Stimulated activated CD4-positive, alpha-beta T cell treated with anti-CD3 and anti-CD28 coated beads, Interleukin-4, amount 100 ng/mL, for 24 hours (primary cell): ENCODE data around the gene SCN3B.
A peak's percentile ranks its signal among the peaks of the same experiment; 100 is the strongest.

Experiments used
- DNase-seq: peaks from one replicate; pipeline ENCODE4 v3.0.0-alpha.2; 2020

The SCN3B gene

DNA sequence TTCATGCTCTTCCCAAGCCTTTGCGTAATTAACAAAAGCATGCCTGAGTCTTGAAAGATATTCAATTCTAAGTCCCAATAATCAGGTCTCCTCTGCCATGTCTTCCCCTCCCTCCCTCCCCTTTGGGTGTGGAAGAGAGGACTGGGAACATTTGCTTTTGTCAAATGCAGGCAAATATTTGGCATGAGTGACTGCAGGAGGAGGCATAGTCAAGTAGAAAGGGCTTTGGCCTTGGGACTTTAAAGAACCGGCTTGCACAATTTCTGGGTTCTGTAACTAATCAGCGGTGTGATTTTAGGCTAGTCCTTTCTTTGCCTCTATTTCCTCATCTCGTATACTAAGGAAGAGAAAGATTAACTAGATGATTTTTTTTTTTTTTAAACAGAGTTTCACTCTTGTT lies 59.5 kb downstream of the SCN3B start:
- DNase-seq, result no peak

DNA sequence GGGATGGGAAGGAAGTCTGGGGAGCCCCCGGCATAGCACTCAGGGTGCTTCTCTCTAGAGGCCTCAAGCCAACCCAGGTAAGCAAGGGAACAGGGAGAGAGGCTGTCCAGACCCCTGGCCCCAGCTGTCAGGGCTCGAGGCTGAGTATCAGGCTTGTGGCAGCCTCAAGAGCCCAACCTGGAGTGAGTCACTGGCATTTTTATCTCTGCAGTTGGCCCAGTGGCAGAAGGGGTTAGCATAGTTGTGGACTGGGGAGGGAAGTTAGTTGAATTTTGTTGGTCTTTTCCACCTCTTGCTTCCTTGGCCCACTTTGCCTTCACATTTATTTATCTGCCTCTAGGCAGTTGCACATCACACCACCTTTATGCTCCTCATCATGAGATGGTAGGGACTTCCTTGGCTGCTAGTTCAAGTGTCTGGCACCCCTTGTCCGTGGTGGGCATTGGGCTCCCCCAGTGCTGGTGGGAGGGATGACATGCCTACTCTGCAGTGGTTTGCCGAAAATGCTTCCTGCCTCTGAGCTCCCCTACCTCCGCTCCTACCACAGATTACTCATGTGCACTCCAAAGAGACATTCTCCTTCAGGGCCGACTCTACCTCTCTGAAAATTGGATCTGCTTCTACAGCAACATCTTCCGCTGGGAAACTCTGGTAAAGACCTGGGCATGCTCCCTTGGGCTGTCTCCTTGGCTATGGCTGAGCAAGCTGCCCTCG lies 60.1 kb downstream of the SCN3B start:
- DNase-seq, result no peak

DNA sequence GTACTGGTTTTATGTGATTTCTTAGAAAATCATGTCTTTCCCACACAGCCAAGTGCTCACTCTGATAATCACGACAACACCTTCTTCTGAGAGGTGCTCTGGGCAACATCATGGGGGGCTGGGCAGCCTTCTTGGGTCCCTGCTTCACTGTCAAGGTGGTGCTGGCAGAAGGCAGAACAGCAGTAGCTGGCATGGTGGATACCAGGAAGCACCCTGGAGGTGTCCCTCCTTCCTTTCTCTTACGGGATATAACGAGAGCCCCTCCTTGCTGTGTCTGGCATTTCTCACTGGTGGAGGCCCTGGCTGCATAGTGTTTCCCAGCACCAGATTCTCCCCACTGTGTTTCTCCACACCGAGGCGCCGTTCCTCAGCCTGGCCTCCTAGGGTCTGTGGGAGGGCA lies 60.9 kb downstream of the SCN3B start:
- no peak for DNase-seq

DNA sequence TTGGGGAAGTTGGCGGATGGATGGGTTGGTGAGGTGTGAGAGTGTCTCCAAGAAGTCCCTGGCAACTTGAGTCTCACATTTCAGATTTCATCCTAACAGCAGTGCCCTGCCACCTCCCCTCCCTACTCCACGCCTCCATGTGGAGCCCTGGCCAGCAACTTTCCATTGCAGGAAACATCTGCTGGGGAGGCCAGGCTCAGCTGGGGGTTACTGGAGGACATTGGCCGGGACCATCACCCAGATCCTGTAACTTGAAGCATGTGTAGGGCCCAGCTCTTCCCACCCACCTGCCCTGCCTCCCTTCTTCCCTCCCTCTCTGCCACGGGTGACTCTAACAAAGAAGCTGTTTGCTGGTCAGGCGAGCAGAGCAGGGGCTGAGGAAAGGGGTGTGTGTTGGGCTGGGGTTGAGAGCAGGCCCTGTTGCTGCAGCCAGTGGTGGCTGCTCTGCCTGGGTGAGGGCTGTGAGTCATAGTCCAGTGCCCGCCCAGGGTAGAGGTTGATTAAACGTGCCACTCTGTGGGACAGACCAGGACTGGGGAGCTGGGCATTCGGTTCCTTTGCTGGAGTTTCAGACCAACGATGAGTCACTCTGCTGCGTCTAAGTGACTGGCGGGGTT lies 64.0 kb downstream of the SCN3B start:
- DNase-seq, result no peak

DNA sequence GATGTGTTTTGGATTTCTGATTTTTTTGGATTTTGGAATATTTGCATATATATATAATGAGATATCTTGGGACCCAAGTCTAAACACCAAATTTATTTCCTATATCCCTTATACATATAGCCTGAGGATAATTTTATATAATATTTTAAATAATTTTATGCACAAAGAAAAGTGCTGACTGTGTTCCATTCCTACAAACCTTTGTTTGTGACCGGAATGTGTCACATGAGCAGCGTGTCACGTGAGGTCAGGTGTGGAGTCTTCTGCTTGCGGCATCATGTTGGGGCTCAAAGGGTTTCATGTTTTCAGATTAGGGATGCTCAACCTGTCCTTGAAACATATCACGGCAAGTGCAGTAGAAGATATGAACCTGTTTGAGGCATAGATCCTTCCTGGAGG lies 65.6 kb downstream of the SCN3B start:
- no peak for DNase-seq

DNA sequence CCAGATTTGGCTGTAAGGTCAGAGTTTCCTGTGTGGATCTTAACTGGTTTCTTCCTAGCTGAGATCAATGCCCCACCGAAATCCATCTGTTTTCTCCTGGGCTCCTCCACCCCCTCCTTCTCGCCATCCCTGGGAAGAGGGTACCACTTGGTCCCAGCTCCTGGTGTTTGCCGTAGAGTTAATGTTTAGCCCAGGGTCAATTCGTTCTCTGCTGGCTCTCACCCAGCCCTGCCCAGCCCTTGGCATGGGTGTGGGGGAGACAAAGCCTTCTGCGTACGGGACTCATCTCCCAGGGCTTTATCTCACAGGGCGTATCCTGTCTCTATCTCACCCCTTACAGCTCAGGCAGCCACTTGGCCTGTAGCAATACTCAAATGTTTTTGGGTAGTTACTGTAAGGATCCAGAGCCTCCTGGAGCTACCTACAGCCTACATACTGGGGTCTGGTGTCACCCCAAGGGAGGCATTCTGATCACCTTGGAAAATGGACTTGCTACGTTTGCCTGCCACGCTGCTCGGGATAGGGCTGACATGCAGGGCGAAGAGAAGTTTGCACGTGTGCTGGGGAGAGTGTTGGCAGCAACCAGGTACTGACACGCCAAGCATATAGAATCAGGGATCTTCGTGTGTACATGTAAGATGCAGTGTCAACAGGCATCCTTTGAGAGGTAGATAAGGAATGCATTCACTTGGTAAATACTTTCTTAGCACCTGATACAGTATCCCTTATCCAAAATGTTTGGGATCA lies 66.1 kb downstream of the SCN3B start:
- no peak for DNase-seq

DNA sequence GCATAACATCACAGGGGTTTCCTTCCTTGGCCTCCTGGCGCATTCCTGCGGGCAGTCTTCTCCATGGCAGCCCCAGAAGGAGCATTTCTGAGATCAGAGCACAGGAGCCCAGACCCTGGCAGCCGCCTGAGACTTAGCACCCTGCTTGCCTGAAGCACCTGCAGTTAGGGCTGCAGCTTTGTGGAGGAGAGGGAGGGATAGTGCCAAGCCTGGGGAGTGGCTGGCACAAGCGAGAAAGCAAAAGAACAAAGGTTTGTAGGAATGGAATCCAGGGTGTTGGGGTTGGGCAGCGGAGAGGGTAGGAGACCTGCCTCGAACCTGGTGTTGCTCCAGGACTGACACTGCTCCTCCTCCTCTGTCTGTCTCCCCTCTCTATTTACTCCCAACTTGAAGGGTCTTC lies 66.9 kb downstream of the SCN3B start:
- no peak for DNase-seq

DNA sequence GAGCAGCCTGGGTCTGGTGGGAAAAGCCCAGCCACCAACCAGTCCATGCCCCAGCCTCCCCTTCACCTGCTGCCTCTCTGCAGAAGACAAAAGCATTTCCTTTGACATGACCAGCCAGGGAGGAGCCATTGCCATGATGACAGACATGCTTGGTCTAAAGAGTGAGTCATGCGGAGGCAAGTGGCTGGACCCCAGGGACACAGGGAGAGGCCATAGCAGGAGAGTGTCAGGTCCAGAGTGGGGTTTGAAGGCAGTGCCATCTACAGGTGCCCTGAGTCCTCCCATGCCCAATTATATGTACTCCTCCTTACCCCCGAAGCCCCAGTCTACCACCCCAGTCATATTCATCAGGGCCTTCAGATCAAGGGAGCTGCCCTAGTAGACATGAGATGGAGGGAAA lies 67.4 kb downstream of the SCN3B start:
- no peak for DNase-seq

DNA sequence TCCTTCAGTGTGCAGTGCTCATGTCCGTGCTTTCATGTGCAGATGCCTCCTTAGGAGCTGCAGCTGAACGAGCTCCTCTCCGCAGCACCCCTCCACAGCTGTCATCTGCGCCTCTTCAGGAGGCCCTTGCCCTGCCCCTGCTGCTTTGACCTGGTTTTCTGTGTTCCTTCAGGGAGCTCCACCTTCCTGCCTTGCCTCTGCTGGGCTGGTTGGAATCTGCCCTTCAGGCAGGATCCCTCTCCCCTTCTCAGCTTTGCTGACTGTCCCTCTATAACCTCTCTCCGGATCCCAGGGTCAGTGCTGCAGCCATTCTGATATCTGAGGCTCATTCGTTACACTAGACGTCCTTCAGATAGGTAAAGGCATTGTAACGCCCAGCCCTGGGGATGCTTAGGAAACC lies 67.9 kb downstream of the SCN3B start:
- DNase-seq, result no peak

DNA sequence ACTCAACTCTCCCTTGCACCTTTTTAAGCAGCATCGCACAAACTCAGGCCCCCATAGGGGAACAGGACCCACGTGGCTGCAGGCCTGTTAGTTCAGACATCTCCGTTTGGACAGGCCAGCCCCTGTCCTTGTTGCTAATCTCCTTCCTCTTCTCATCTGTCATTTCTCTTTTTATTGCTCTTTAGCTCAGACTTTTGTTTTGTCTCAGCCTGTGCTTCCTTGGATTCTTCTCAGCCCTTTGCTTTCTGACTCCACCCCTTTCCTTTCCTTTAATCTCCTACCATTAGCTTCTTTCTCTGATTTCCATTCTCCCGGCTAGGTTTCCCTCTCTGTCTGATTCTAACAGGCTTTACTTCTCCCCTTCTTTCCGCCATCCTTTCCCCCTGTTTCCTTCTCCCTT lies 68.7 kb downstream of the SCN3B start:
- DNase-seq, result no peak

DNA sequence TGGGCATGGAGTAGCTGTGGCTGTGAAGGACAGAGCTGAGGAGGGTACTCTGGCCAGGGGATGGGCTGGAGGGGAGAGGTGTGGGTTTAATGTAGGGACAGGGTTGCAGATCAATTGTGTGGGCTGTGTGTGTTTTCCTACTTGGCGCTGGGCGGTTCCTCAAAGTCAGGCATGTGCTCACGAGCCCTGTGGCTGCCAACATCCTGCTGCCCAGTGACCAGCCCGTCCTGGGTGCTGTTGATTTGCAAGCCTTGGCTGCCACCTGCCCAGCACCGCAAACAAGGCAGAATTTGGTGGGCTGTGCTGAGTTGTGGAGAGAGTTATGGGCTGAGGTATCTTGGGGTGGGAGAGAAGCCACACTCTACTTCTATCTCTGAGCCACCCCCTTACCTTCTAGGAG lies 69.2 kb downstream of the SCN3B start:
- DNase-seq, result no peak

DNA sequence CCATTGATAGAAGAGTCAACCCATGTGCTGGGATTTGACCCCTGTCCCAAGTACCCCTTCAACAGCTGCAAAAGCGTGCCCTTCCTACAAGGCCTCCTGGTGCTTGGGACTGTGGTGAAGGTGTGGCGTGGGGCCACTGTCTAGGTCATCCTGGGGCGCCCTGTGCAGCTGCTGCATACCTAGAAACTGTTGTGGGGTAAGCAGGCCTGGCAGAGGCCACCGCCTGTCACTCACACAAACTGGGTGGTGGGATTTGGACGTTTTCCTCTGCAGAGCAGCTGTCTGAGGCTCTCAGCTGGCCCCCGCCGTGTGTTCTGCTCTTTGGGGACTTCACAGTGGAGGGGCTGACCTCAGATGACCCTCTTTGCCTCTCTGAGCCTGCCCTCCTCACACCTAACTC lies 69.7 kb downstream of the SCN3B start:
- no peak for DNase-seq

DNA sequence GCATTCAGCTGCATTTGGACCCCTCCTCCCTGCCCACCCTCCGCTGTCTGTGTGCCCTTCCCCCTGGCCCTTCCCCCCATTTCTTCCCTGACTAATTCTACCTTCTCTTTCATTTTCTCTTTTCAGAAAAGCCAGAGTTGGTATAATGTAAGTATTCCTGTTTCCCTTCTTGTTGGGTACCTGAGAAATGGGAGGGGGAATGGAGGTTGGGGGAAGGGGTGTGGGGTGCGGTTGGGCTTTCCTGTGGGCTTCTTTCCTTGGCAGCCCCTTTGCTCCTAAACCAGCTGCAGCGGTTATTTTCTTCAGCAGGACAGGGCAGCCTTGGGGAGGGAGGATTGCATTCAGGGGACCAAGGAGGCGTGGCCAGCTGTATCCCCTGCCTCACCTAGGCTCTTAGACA lies 70.2 kb downstream of the SCN3B start:
- DNase-seq, result no peak

DNA sequence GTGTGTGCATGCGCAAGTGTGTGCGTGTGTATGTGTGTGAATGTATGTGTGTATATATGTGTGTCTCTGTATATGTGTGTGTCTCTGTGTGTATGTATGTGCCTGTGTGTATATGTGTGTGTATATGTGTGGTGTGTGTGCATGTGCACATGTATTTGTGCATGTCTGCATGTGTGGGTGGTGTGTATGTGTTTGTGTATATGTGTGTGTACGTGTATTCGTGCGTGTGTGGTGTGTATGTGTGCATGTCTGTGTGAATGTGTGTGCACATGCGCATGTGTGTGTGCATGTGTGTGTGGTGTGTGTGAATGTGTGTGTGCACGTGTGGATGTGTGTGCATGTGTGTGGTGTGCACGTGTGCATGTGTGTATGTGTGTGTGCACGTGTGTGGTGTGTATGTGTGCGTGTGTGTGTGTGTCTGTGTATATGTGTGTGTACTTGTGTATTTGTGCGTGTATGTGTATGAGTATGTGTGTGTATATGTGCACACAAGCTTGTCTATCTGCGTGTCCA lies 71.4 kb downstream of the SCN3B start:
- DNase-seq, result no peak

DNA sequence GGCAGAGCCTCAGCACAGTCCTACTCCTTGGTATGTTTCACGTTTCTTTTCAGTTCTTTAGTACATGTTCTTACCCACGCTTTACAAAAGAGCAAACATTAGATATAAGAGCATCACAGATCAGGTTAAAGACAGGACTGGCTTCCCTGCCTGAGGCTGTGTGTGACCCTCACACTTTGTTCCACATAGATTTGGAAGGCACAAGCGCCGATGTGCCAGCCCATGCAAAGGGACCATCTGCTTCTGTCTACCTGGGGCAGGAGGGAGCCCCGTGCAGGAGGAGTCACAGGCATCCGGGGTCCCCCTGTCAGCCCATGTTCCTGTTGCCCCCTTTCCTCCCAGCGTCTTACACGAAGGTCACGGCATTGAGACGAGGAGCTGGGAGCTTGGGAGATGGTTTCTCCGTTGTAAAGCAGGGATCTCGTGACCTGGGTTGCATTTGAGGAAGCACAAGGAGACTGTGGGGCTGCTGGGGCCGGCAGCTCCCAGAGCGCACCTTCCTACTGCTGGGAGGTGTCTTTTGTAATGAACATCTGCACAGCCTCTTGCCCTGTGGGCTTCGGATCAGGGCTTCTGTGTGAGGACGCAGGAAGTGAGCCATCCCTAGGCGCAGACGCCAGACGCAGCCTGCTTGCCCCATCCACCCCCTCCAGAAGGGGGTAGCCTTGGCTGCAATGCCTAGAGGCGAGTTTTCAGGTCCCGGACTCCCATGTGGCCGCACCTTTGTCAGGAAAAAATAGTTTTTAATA lies 72.6 kb downstream of the SCN3B start:
- DNase-seq, result no peak

DNA sequence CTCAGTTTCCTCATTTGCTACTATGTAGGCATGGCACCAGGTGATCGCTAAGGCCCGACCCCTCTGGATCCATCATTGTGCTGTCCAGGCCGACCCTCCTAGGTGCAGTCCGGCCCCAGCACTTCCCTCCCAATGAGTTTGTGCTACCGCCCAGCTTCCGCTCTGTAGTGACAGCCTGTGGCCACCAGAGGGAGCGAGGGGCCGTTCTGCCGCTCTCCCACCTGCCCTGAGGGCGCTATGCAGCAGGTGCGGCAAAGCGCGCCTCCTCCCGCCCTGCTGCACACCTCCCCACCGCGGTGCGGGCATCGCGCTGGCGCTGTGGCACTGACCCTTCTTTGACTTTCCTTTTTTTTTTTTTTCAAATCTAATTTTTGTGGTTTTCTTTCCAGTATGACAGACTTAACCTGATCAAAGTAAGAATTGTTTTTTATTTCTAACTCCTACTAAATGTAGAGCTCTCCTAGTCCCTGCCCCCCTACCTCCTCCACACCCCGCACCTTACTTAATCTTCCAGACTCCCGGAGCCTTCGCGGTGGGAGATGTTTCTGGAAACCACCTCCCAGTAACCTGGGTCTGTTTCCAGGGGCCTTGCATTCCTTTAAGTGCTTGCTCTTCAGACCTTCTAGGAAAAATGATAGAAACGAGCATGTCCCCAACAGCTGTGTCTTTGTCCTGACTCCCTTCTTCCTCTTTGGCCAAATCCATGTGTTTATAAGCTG lies 73.7 kb downstream of the SCN3B start:
- DNase-seq, result peak; percentile 65

DNA sequence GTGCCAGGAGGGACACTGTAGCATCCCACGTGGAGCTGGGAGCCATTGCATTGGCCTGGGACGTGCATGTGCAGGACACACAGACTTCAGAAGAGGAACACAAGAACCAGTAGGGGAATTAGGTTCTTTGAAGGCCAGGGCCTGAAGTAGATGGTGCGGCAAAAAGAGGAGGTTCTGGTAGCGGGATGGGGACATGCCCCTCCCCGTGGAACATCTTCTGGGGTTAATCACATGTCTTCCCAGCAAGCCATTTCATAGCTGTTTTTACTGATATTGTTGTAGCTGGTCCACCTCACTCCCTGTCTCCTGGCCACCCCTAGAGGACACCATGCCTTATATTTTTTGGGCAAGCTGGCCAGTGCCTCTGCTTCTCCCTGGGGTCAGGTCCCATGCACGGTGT lies 74.3 kb downstream of the SCN3B start:
- no peak for DNase-seq

DNA sequence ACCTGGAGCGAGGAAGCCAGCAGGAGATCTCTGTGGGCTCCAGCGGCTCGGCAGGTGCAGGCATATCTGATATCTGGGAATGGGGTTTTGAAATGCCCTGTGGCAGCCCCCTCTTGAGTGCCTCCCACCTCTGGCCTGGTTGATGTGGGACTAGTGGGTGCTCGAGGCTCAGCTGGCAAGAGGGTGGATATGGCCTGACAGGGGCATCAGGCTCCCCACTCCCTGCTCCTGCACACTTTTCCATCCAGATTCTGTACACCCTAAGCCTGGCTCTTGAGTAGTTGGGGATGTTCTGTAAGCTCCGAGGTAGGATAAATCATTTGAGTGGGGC lies 75.0 kb downstream of the SCN3B start:
- DNase-seq, result no peak
